ENCODE measurements around the gene NOXO1.
A peak's percentile ranks its signal among the peaks of the same experiment; 100 is the strongest.

- TF ChIP-seq, protein P1, sequence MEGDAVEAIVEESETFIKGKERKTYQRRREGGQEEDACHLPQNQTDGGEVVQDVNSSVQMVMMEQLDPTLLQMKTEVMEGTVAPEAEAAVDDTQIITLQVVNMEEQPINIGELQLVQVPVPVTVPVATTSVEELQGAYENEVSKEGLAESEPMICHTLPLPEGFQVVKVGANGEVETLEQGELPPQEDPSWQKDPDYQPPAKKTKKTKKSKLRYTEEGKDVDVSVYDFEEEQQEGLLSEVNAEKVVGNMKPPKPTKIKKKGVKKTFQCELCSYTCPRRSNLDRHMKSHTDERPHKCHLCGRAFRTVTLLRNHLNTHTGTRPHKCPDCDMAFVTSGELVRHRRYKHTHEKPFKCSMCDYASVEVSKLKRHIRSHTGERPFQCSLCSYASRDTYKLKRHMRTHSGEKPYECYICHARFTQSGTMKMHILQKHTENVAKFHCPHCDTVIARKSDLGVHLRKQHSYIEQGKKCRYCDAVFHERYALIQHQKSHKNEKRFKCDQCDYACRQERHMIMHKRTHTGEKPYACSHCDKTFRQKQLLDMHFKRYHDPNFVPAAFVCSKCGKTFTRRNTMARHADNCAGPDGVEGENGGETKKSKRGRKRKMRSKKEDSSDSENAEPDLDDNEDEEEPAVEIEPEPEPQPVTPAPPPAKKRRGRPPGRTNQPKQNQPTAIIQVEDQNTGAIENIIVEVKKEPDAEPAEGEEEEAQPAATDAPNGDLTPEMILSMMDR (IDR thresholded peaks at IDR 0.05): peak in 1 of 6 experiments; percentile 5
- TF ChIP-seq POLR2A (IDR thresholded peaks at IDR 0.05): peak; percentile 78 to 87
These were observed 28.7 kb upstream of the NOXO1 start, which contains the start of gene ZNF598 for GRCh38 chr16:2009791-2010510.

Measured in adrenal gland (tissue), 5 donors.